Right ventricle myocardium inferior (tissue), 1 donor: ENCODE measurements around the gene LRRIQ4. TPM values are rescaled to one million over a fixed set of nuclear protein-coding genes. Genes with fewer than 3 reads are reported as not detected.

Source experiments
- ATAC-seq: fragments of 200-7000 bp; cut with Tn5 transposase; one replicate; pipeline ENCODE4 v1.9.1; 2020; ENCODE audit warnings: mild to moderate bottlenecking, moderate library complexity
- DNase-seq: peaks from one replicate; pipeline ENCODE4 v3.0.0; 2021; ENCODE audit errors: missing footprints
- intact Hi-C: fragments of 100-400 bp; cut with DNase I; formaldehyde crosslinking; loops from one replicate; pipeline ENCODE4 v1.11.0; 2022
- total RNA-seq: library from RNA; stranded (reverse); fragmentation: NEBNext Ultra II Directional; extraction: Animal tissue kit (Norgen Biotek cat#: 25700); gene quantifications from one replicate; pipeline ENCODE4 v1.2.1, GENCODE V29; 2021
- donor health status: DM: no; HTN: yes; CAD: no; lungs with severe emphysema.

The LRRIQ4 gene
- total RNA-seq, 1 donor from 2014 or later, result not detected

DNA sequence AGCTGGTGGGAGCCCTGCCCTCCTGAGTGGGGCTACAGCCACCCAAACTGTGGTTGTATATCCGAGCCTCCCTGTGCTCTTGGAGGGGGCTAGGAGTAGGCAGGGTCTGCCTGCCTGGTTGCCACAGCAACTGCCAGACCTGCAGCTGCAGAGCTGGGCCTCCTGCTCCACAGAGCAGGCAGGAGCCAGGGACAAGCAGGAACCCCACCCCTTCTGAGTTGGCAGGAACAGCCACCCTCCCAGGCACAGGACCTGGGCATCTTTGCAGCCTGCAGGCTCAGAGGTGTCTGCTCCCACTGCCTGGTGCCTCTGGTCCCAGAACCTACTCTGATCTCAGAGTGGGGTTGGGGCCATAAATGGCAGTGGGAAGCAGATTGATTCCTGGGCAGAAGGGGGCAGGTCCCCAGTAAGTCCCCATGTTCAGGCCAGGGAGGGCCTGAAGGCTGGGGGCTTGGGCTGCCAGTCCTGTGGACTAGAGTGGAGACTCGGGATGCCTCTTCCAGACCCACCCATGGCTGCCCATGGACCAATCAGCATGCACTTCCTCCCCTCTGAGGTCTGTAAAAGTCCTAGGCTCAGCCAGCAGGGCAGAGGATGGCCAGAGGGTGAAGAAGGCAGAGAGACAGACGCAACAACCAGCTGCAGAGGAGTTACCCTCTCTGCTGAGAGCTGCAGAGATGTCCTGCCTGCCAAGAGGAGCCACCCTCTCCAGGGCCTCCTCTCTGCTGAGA lies 67.3 kb downstream of the LRRIQ4 start:
- ATAC-seq, result no peak
- no peak for DNase-seq
- intact Hi-C loops, result no loop called here

DNA sequence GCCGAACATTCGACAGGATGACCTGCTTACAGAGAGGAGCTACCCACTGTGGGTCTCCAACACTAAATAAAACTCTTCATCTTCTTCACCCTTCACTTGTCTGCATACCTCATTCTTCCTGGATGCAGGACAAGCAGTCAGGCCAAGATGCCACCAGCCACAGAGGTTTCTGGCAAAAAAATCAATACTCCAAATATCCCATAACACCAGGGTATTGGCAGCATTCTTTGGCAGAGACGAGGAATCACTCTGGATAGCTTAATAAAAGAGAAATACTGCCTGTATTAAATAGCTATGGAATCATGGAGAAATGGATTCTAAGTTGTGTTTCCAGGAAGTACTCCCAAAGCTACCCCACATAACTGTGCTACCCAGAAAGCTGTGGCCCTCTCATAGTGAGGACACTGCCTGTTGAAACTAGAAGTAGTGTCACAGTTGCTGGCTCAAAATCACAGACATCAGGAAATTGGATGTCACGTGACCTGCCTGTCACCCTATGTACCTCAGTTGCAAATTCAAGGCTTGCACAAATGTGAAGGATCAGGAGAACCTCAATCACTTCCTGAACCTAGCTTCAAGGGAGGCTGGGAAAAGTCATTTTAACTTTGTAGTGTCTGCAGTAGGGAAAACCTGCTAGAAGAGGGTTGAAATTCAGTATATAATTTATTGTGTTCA lies 68.0 kb downstream of the LRRIQ4 start:
- ATAC-seq, result no peak
- DNase-seq, result no peak
- intact Hi-C loops, result no loop called here

DNA sequence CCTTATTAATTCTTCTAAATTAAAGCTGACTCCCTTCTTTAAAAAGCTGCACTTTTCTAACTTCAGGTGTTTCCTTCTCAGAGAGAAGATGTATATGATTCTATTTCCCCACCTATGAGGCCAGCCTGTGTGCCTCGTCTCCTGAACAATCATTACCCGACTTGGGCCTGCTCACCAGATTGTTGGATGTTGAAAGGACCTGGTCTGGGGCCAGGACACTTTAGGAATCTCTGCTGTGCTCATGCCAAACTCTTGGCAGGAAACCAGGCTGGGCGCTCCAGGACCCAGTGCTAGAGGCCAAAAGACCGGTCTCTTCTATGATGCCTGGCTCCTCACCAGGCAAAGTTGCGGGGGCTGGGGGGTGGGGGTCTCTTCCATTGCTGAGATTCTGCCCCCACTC lies 74.0 kb downstream of the LRRIQ4 start:
- ATAC-seq (peak; percentile 96), DNase-seq (peak; percentile 75)
- intact Hi-C loops, result no loop called here

Other genes with a start within 250 kb of the LRRIQ4 start
- gene MECOM, start 149.2 kb upstream of the LRRIQ4 start, total RNA-seq, result 20.0 TPM
- gene TERC, start 47.8 kb upstream of the LRRIQ4 start, total RNA-seq, result 2.6 TPM
- gene ACTRT3, start 43.3 kb upstream of the LRRIQ4 start, total RNA-seq, result 0.84 TPM
- gene MYNN, start 39.5 kb upstream of the LRRIQ4 start, total RNA-seq, result 12.2 TPM
- gene LRRC34, start within 50 bp of the LRRIQ4 start, total RNA-seq, result 1.6 TPM
- gene LRRC31, start 57.1 kb downstream of the LRRIQ4 start, total RNA-seq, result not detected
- gene SAMD7, start 98.7 kb downstream of the LRRIQ4 start, total RNA-seq, result not detected
- gene SEC62, start 153.9 kb downstream of the LRRIQ4 start, total RNA-seq, result 78.0 TPM
- 1.2 TPM for gene GPR160, start 225.1 kb downstream of the LRRIQ4 start, total RNA-seq